Ishikawa (cell line): Measurements from ENCODE around the gene SMIM38.

Experiments
- CEBPB ChIP-seq: IDR thresholded peaks from 2 replicates; pipeline ENCODE4 v1.6.1; 2012
- CREB1 ChIP-seq: IDR thresholded peaks from 2 replicates; pipeline ENCODE4 v1.6.1; 2012; ENCODE audit warnings: low read depth
- EGR1 ChIP-seq: IDR thresholded peaks from 2 replicates; pipeline ENCODE4 v1.6.1; 2012
- EP300 ChIP-seq: IDR thresholded peaks from 2 replicates; pipeline ENCODE4 v1.6.1; 2012; ENCODE audit warnings: borderline replicate concordance
- NFIC ChIP-seq: IDR thresholded peaks from 2 replicates; pipeline ENCODE4 v1.6.1; 2012
- RAD21 ChIP-seq: IDR thresholded peaks from 2 replicates; pipeline ENCODE4 v1.6.1; 2012; ENCODE audit warnings: low read depth
- TAF1 ChIP-seq: IDR thresholded peaks from 2 replicates; pipeline ENCODE4 v1.6.1; 2012; ENCODE audit warnings: low read depth, mild to moderate bottlenecking
- YY1 ChIP-seq: IDR thresholded peaks from 2 replicates; pipeline ENCODE4 v1.6.1; 2012; ENCODE audit warnings: low read depth
- ZBTB7A ChIP-seq: IDR thresholded peaks from 2 replicates; pipeline ENCODE4 v1.6.1; 2012; ENCODE audit warnings: low read depth
- TF ChIP-seq, protein P1 (sequence below): IDR thresholded peaks from 2 replicates; pipeline ENCODE4 v1.6.1; 2012
- TF ChIP-seq, protein P2 (sequence below): IDR thresholded peaks from 2 replicates; pipeline ENCODE4 v1.6.1; 2012
- TF ChIP-seq, protein P3 (sequence below): IDR thresholded peaks from 2 replicates; pipeline ENCODE4 v1.6.1; 2012; ENCODE audit warnings: low read depth, mild to moderate bottlenecking

DNA sequence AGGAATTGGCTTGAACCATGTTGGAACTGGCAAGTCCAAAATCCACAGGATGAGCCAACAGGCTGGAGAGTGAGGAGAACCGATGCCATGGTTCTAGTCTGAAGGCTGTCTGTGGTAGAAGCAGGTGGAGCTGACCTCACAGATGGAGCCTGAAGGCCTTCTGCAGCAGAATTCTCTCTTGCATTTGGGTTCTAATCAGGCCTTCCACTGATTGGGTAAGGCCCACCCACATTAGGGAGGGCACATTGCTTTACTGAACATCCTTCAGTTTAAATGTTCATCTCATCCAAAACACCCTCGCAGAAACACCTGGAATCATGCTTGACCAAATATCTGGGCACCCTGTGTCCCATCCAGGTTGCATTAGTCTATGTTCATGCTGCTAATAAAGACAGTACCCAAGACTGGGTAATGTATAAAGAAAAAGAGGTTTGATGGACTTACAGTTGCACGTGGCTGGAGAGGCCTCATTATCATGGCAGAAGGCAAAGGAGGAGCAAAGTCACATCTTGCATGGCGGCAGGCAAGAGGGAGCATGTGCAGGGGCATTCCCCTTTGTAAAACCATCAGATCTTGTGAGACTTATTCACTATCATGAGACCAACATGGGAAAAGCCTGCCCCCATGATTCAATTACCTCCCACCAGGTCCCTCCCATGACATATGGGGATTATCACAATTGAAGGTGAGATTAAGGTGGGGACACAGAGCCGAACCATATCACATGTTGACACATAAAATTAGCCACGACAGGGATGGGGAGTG lies 15.9 kb downstream of the SMIM38 start:
- no peak for TF ChIP-seq CREB1
- no peak for TF ChIP-seq CEBPB
- TF ChIP-seq YY1 = no peak
- no peak for TF ChIP-seq EP300
- TF ChIP-seq, protein P1, sequence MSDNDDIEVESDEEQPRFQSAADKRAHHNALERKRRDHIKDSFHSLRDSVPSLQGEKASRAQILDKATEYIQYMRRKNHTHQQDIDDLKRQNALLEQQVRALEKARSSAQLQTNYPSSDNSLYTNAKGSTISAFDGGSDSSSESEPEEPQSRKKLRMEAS = no peak
- TF ChIP-seq, protein P2, sequence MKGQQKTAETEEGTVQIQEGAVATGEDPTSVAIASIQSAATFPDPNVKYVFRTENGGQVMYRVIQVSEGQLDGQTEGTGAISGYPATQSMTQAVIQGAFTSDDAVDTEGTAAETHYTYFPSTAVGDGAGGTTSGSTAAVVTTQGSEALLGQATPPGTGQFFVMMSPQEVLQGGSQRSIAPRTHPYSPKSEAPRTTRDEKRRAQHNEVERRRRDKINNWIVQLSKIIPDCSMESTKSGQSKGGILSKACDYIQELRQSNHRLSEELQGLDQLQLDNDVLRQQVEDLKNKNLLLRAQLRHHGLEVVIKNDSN = no peak
- no peak for TF ChIP-seq NFIC
- TF ChIP-seq RAD21 = no peak
- TF ChIP-seq, protein P3, sequence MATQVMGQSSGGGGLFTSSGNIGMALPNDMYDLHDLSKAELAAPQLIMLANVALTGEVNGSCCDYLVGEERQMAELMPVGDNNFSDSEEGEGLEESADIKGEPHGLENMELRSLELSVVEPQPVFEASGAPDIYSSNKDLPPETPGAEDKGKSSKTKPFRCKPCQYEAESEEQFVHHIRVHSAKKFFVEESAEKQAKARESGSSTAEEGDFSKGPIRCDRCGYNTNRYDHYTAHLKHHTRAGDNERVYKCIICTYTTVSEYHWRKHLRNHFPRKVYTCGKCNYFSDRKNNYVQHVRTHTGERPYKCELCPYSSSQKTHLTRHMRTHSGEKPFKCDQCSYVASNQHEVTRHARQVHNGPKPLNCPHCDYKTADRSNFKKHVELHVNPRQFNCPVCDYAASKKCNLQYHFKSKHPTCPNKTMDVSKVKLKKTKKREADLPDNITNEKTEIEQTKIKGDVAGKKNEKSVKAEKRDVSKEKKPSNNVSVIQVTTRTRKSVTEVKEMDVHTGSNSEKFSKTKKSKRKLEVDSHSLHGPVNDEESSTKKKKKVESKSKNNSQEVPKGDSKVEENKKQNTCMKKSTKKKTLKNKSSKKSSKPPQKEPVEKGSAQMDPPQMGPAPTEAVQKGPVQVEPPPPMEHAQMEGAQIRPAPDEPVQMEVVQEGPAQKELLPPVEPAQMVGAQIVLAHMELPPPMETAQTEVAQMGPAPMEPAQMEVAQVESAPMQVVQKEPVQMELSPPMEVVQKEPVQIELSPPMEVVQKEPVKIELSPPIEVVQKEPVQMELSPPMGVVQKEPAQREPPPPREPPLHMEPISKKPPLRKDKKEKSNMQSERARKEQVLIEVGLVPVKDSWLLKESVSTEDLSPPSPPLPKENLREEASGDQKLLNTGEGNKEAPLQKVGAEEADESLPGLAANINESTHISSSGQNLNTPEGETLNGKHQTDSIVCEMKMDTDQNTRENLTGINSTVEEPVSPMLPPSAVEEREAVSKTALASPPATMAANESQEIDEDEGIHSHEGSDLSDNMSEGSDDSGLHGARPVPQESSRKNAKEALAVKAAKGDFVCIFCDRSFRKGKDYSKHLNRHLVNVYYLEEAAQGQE = no peak
- no peak for TF ChIP-seq ZBTB7A
- TF ChIP-seq EGR1 = no peak
- TF ChIP-seq TAF1 = no peak
